ENCODE data around the gene PPM1A.

GRCh38 chr14:60245380-60246177 lies 3.4 kb upstream of the PPM1A start:
- TF ChIP-seq, protein P1, sequence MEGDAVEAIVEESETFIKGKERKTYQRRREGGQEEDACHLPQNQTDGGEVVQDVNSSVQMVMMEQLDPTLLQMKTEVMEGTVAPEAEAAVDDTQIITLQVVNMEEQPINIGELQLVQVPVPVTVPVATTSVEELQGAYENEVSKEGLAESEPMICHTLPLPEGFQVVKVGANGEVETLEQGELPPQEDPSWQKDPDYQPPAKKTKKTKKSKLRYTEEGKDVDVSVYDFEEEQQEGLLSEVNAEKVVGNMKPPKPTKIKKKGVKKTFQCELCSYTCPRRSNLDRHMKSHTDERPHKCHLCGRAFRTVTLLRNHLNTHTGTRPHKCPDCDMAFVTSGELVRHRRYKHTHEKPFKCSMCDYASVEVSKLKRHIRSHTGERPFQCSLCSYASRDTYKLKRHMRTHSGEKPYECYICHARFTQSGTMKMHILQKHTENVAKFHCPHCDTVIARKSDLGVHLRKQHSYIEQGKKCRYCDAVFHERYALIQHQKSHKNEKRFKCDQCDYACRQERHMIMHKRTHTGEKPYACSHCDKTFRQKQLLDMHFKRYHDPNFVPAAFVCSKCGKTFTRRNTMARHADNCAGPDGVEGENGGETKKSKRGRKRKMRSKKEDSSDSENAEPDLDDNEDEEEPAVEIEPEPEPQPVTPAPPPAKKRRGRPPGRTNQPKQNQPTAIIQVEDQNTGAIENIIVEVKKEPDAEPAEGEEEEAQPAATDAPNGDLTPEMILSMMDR (conservative IDR thresholded peaks at IDR 0.05; ENCODE audit: low read depth, low read length): no peak
- TF ChIP-seq EZH2 (IDR thresholded peaks at IDR 0.05; ENCODE audit: borderline replicate concordance, low read depth, low read length, poor library complexity, severe bottlenecking): no peak

Data from A673 (cell line).